ENCODE data around the gene KLK11. TPM values are rescaled to one million over a fixed set of nuclear protein-coding genes. Genes with fewer than 3 reads are reported as not detected.

KLK11 gene
- total and polyA plus RNA-seq, 2 donors (not counting 3 experiments of a cell fraction or from before 2014, with no cell fraction given): not detected

GRCh38 chr19:50982186-50982585 lies 44.2 kb downstream of the KLK11 start:
- no peak overlapping the region for H2AFZ ChIP-seq (ENCODE audit: low read depth, low read length)
- no peaks in the 10 kb centered on the region for H3K79me2 ChIP-seq (ENCODE audit: control insufficient read depth, insufficient read depth, low read length)
- H3K9me3 ChIP-seq (replicated peaks; ENCODE audit: control insufficient read depth, insufficient read depth, low read length): no peaks in the 10 kb centered on the region
- dilution Hi-C loops (cut with MboI; ENCODE audit: extremely low pct_ligation_motif_present, low sequenced_read_pairs): no loop called here
- ChIA-PET POLR2A (no interaction called here), CTCF (no interaction called here)
- FAIRE-seq (no peak), DNase-seq (ENCODE audit: low read depth, low spot score) (no peak)
- H3K9ac ChIP-seq (replicated peaks; ENCODE audit: extremely low read depth, insufficient read depth, low read length): no peak overlapping the region
- no peak overlapping the region for H3K4me2 ChIP-seq (ENCODE audit: insufficient read depth, low read length)
- H3K27me3 ChIP-seq (ENCODE audit: control insufficient read depth in 2 of 2, insufficient read depth in 2 of 2, low read length in 2 of 2): no peaks in the 10 kb centered on the region
- no peaks in the 10 kb centered on the region for H3K9me1 ChIP-seq (replicated peaks; ENCODE audit: control insufficient read depth, extremely low read depth, insufficient read depth, low read length)
- intact Hi-C loops (cut with micrococcal nuclease): no loop called here
- H3K4me1 ChIP-seq (ENCODE audit: control insufficient read depth, extremely low read depth, insufficient read depth, low read length): no peaks in the 10 kb centered on the region
- H3K27ac ChIP-seq (ENCODE audit: insufficient read depth, low read depth, low read length): no peak overlapping the region
- no peaks in the 10 kb centered on the region for H4K20me1 ChIP-seq (replicated peaks; ENCODE audit: control insufficient read depth, extremely low read depth, insufficient read depth, low read length)
- H3K4me3 ChIP-seq (replicated peaks in 1 of 3; ENCODE audit: insufficient read depth in 1 of 3, low read depth in 1 of 3, low read length in 3 of 3): no peak overlapping the region
- BruUV-seq (replicated peaks): no TSS peak
- H3K36me3 ChIP-seq (ENCODE audit: control insufficient read depth in 2 of 2, extremely low read depth in 1 of 2, insufficient read depth in 2 of 2, low read length in 2 of 2): no peaks in the 10 kb centered on the region
- TF ChIP-seq POLR2A (IDR thresholded peaks at IDR 0.05; ENCODE audit: low read depth, low read length) (no peak), GATA2 (IDR thresholded peaks at IDR 0.05; ENCODE audit: insufficient read depth, insufficient read length, low read depth, low read length) (no peak), POLR2AphosphoS5 (IDR thresholded peaks at IDR 0.05; ENCODE audit: insufficient read depth, low read depth, low read length) (no peak), MYC (IDR thresholded peaks at IDR 0.05; ENCODE audit: low read depth, low read length) (no peak), CTCF (IDR thresholded peaks at IDR 0.05; ENCODE audit: extremely low read depth in 1 of 2, insufficient read depth in 1 of 2, low read depth in 1 of 2, low read length in 2 of 2) (no peak), FOS (IDR thresholded peaks at IDR 0.05; ENCODE audit: borderline replicate concordance, insufficient read depth, low read length) (no peak), MAX (IDR thresholded peaks at IDR 0.05; ENCODE audit: insufficient read depth, insufficient read length) (no peak), EZH2 (IDR thresholded peaks at IDR 0.05; ENCODE audit: borderline replicate concordance, low read depth, low read length, severe bottlenecking) (no peak), JUN (IDR thresholded peaks at IDR 0.05; ENCODE audit: borderline replicate concordance, insufficient read depth, insufficient read length, low read depth) (no peak)
